ENCODE data around the gene SLTM.

DNA sequence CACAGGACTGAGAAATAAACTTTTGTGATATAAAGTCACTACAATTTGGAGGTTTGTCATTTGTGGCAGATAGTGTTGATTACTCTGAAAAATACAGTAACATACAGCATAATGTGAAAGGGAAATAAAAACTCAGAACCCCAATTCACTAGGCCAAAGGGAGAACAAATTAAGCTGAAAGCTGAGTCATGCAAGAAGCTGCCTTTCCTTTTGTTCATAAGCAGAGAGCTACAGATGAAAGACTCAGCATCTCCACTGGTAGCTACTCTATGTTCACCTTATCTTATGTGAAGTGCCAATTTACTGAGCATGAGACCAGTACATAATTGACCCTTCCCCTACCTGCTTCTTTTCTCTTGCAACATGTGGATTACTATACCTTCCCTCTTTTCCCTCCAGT is 19.3 kb upstream of the SLTM start:
- TF ChIP-seq, protein P1, sequence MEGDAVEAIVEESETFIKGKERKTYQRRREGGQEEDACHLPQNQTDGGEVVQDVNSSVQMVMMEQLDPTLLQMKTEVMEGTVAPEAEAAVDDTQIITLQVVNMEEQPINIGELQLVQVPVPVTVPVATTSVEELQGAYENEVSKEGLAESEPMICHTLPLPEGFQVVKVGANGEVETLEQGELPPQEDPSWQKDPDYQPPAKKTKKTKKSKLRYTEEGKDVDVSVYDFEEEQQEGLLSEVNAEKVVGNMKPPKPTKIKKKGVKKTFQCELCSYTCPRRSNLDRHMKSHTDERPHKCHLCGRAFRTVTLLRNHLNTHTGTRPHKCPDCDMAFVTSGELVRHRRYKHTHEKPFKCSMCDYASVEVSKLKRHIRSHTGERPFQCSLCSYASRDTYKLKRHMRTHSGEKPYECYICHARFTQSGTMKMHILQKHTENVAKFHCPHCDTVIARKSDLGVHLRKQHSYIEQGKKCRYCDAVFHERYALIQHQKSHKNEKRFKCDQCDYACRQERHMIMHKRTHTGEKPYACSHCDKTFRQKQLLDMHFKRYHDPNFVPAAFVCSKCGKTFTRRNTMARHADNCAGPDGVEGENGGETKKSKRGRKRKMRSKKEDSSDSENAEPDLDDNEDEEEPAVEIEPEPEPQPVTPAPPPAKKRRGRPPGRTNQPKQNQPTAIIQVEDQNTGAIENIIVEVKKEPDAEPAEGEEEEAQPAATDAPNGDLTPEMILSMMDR (IDR thresholded peaks at IDR 0.05), result no peak
- TF ChIP-seq POLR2A (IDR thresholded peaks at IDR 0.05), result no peak
